Adrenal gland (tissue), 12 donors: ENCODE results near the gene SYNPO2L. TPM values are rescaled to one million over a fixed set of nuclear protein-coding genes. Genes with fewer than 3 reads are reported as not detected.

ENCODE experiments used
- DNase-seq, 7 donors: peaks; one replicate each; pipeline ENCODE4 v3.0.0-alpha.2; 2019 to 2020
- H3K27ac ChIP-seq, 5 donors: fragments of 200-600 bp; sonication (generic) in 4 of 5; 1 replicate in 3 of 5; 2 replicates in 2 of 5; pipeline versions ENCODE4 v1.5.1 to v1.8.0; 2016 to 2020; ENCODE audit warnings: mild to moderate bottlenecking in 1 of 5
- H3K27me3 ChIP-seq: fragments of 200-600 bp; 2 replicates; pipeline ENCODE4 v1.8.0; 2021
- H3K36me3 ChIP-seq, 2 donors: fragments of 200-600 bp; replicated peaks in 1 of 2; 1 replicate in 1 of 2; 2 replicates in 1 of 2; pipeline versions ENCODE4 v1.5.1 to v1.8.0; 2018 to 2022
- H3K4me1 ChIP-seq, 2 donors: fragments of 200-600 bp; replicated peaks in 1 of 2; 1 replicate in 1 of 2; 2 replicates in 1 of 2; pipeline versions ENCODE4 v1.5.1 to v1.8.0; 2018 to 2021
- H3K4me3 ChIP-seq, 4 donors: fragments of 200-600 bp; sonication (generic) in 3 of 4; one replicate each; pipeline ENCODE4 v1.5.1; 2016 to 2018
- H3K9me3 ChIP-seq, 3 donors: fragments of 200-600 bp; sonication (generic) in 1 of 3; replicated peaks in 1 of 3; 1 replicate in 2 of 3; 2 replicates in 1 of 3; pipeline versions ENCODE4 v1.5.1 to v1.8.0; 2016 to 2021
- CTCF ChIP-seq, 6 experiments: fragments of 450-650 bp in 4 of 6; fragments of 200-600 bp in 2 of 6; sonication (generic) in 1 of 6; IDR thresholded peaks; 1 replicate in 5 of 6; 2 replicates in 1 of 6; pipeline versions ENCODE4 v1.5.1 to v1.8.0; 2016 to 2021; ENCODE audit warnings: antibody characterized with exemption in 6 of 6, mild to moderate bottlenecking in 2 of 6, moderate library complexity in 1 of 6
- POLR2A ChIP-seq, 2 donors: fragments of 450-650 bp; IDR thresholded peaks; one replicate each; pipeline ENCODE4 v1.6.1; 2017; ENCODE audit warnings: antibody characterized with exemption in 2 of 2, mild to moderate bottlenecking in 2 of 2, moderate library complexity in 1 of 2
- WGBS, 4 donors: extraction: QIAGEN DNeasy Blood & Tissue Kit in 2 of 4; methylation state at CpG; one replicate each; pipeline versions ENCODE4 v1.1.5 to v1.1.7; 2013 to 2017; 5-methylcytosine and 5-hydroxymethylcytosine counted together
- intact Hi-C, 2 donors: fragments of 100-400 bp; cut with DNase I; formaldehyde crosslinking; loops; one replicate each; pipeline versions ENCODE4 v1.14.1 to v1.15.0; 2022 to 2023
- polyA plus RNA-seq, 3 donors: library from polyadenylated mRNA; stranded (reverse); fragments of 200-250 nt in 2 of 3; fragments of 350-450 nt in 1 of 3; fragmentation: Illumina TruSeq in 1 of 3; extraction: RNeasy Lipid Tissue Mini Kit (QIAGEN cat#74804) in 1 of 3; gene quantifications; one replicate each; pipeline ENCODE4 v1.2.3, GENCODE V29; 2013 to 2014
- total RNA-seq, 9 donors: library from RNA; depleted of rRNA in 4 of 9; stranded (reverse); fragments of >200 nt in 4 of 9; fragments of 120-200 nt in 1 of 9; fragmentation: NEBNext Ultra II Directional in 1 of 9; extraction: Animal tissue kit (Norgen Biotek cat#: 25700) in 1 of 9; gene quantifications; one replicate each; pipeline versions ENCODE4 v1.1.0 to v1.2.4, GENCODE V29; 2013 to 2023
- donor health status: healthy with polysubstance abuse.
- donor health status: Bipolar disorder and iron deficiency.
- donor health status: DM: yes; HTN: yes; CAD: no.
- donor health status: DM: no; HTN: no; CAD: no.
- donor health status: DM: no; HTN: no; CAD: no.
- donor health status: DM: yes; HTN: yes; CAD: no.

The SYNPO2L gene
- total and polyA plus RNA-seq, 12 donors: 0.06 to 4.3 (median 0.41) TPM; not detected in 2

GRCh38 chr10:73629165-73629564 is 26.7 kb downstream of the SYNPO2L start:
- intact Hi-C loops: no loop called here
- no peak for DNase-seq
- 83 to 95% (median 93%) methylated on average over 5 of the region's 5 CpGs for WGBS, 4 donors
- no peak for TF ChIP-seq CTCF (IDR thresholded peaks at IDR 0.05)
- no peak for TF ChIP-seq POLR2A (IDR thresholded peaks at IDR 0.05)
- Histone ChIP-seq H3K9me3 (no peaks in the 10 kb centered on the region), H3K27ac (no peak overlapping the region), H3K4me3 (no peak overlapping the region), H3K27me3 (no peaks in the 10 kb centered on the region), H3K4me1 (peaks cover 6 to 8% of the 10 kb centered on the region in 2 donors), H3K36me3 (no peaks in the 10 kb centered on the region)

GRCh38 chr10:73628405-73628804 is 27.4 kb downstream of the SYNPO2L start:
- DNase-seq: no peak
- TF ChIP-seq CTCF (IDR thresholded peaks at IDR 0.05) (no peak), POLR2A (IDR thresholded peaks at IDR 0.05) (no peak)
- H3K27ac ChIP-seq: no peak overlapping the region
- intact Hi-C loops: no loop called here
- 73 to 83% (median 79%) methylated on average over 7 of the region's 7 CpGs for WGBS, 4 donors
- H3K4me3 ChIP-seq: no peak overlapping the region
- no peaks in the 10 kb centered on the region for H3K9me3 ChIP-seq
- H3K36me3 ChIP-seq: no peaks in the 10 kb centered on the region
- peaks cover 6 to 8% of the 10 kb centered on the region in 2 donors for H3K4me1 ChIP-seq
- H3K27me3 ChIP-seq: no peaks in the 10 kb centered on the region

DNA sequence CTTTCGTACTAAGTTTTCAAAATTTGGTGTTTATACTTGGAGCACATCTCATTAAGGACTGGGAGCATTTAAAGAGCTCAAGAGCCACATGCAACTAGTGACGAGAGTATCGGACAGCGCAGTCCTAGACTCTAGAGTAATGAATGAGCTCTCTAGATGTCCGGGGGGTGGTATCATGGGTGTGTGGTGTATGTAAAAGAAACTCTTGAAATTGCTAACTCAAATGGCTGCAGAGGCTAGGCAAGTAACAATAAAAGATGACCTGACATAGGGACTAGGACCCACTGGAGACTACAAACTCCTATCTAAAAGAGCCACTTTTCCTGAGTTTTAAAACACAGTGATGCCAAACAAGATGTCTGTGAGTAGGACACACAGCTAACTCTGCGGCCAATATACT is 28.5 kb downstream of the SYNPO2L start:
- no peak overlapping the region for H3K4me3 ChIP-seq
- no peaks in the 10 kb centered on the region for H3K36me3 ChIP-seq
- no peak overlapping the region for H3K27ac ChIP-seq
- H3K4me1 ChIP-seq: peaks cover 6 to 8% of the 10 kb centered on the region in 2 donors
- DNase-seq: no peak
- H3K9me3 ChIP-seq: no peaks in the 10 kb centered on the region
- 93 to 97% (median 95%) methylated on average over 6 of the region's 6 CpGs for WGBS, 4 donors
- intact Hi-C loops: no loop called here
- no peak for TF ChIP-seq POLR2A (IDR thresholded peaks at IDR 0.05)
- no peaks in the 10 kb centered on the region for H3K27me3 ChIP-seq

- no peaks in the 10 kb centered on the region for H3K36me3 ChIP-seq
- H3K27me3 ChIP-seq: no peaks in the 10 kb centered on the region
- peak; percentile 93 to 99 (median 95) for DNase-seq
- peak overlapping the region; percentile 30 to 81 (median 65) for H3K27ac ChIP-seq
- WGBS, 4 donors: 2 to 5% (median 3%) methylated on average over 29 to 42 of the region's 42 CpGs
- peak overlapping the region; percentile 69 to 95 (median 80) for H3K4me3 ChIP-seq
- intact Hi-C loops: no loop called here
- no peak for TF ChIP-seq CTCF (IDR thresholded peaks at IDR 0.05)
- TF ChIP-seq POLR2A (IDR thresholded peaks at IDR 0.05): peak in 1 of 2 donors; percentile 72
- H3K9me3 ChIP-seq: no peaks in the 10 kb centered on the region
- H3K4me1 ChIP-seq: peaks cover 6 to 8% of the 10 kb centered on the region in 2 donors
Observed at GRCh38 chr10:73625884-73626752, 29.7 kb downstream of the SYNPO2L start.
